NCI-H226 (cell line): ENCODE results near the gene RGS6.

ENCODE experiments used
- DNase-seq: peaks from one replicate; pipeline ENCODE4 v3.0.0-alpha.2; 2015

The RGS6 gene

GRCh38 chr14:72560889-72561493 is 628.8 kb downstream of the RGS6 start:
- DNase-seq, result no peak

- DNase-seq, result no peak
These were observed 630.1 kb downstream of the RGS6 start for GRCh38 chr14:72562300-72562699.

- no peak for DNase-seq
These were observed 631.4 kb downstream of the RGS6 start for GRCh38 chr14:72563676-72564075.

GRCh38 chr14:72565149-72565559 is 632.9 kb downstream of the RGS6 start:
- no peak for DNase-seq

- no peak for DNase-seq
These were observed 633.7 kb downstream of the RGS6 start for GRCh38 chr14:72565917-72566316.

GRCh38 chr14:72567226-72567625 is 635.0 kb downstream of the RGS6 start:
- DNase-seq, result no peak

GRCh38 chr14:72568296-72568992 is 636.2 kb downstream of the RGS6 start:
- no peak for DNase-seq

GRCh38 chr14:72573725-72574417 is 641.6 kb downstream of the RGS6 start:
- no peak for DNase-seq

GRCh38 chr14:72574715-72575114 is 642.5 kb downstream of the RGS6 start:
- no peak for DNase-seq

- no peak for DNase-seq
These were observed 644.0 kb downstream of the RGS6 start for GRCh38 chr14:72576258-72576657.

GRCh38 chr14:72577521-72577920 is 645.3 kb downstream of the RGS6 start:
- no peak for DNase-seq

GRCh38 chr14:72578514-72578913 is 646.3 kb downstream of the RGS6 start:
- DNase-seq, result no peak

- DNase-seq, result no peak
These were observed 650.4 kb downstream of the RGS6 start for GRCh38 chr14:72582582-72582981.

GRCh38 chr14:72583316-72584272 is 651.4 kb downstream of the RGS6 start:
- no peak for DNase-seq

GRCh38 chr14:72588521-72588920 is 656.3 kb downstream of the RGS6 start:
- DNase-seq, result no peak

GRCh38 chr14:72589652-72590051 is 657.4 kb downstream of the RGS6 start:
- DNase-seq, result no peak

- DNase-seq, result no peak
These were observed 658.3 kb downstream of the RGS6 start for GRCh38 chr14:72590577-72590976.

- DNase-seq, result no peak
These were observed 659.2 kb downstream of the RGS6 start for GRCh38 chr14:72591391-72591790.

- no peak for DNase-seq
These were observed 662.1 kb downstream of the RGS6 start for GRCh38 chr14:72594099-72594901.

- DNase-seq, result no peak
These were observed 663.1 kb downstream of the RGS6 start for GRCh38 chr14:72595152-72595862.
